Measurements from ENCODE around the gene TMPRSS11E.
"Not testable (repeated sequence)": the region's sequence is repeated elsewhere in the genome, so short reads cannot be mapped to it uniquely, and the experiment has no call there.

TMPRSS11E gene

GRCh38 chr4:68407868-68408190 lies 39.4 kb upstream of the TMPRSS11E start:
- TF ChIP-seq, protein P1, sequence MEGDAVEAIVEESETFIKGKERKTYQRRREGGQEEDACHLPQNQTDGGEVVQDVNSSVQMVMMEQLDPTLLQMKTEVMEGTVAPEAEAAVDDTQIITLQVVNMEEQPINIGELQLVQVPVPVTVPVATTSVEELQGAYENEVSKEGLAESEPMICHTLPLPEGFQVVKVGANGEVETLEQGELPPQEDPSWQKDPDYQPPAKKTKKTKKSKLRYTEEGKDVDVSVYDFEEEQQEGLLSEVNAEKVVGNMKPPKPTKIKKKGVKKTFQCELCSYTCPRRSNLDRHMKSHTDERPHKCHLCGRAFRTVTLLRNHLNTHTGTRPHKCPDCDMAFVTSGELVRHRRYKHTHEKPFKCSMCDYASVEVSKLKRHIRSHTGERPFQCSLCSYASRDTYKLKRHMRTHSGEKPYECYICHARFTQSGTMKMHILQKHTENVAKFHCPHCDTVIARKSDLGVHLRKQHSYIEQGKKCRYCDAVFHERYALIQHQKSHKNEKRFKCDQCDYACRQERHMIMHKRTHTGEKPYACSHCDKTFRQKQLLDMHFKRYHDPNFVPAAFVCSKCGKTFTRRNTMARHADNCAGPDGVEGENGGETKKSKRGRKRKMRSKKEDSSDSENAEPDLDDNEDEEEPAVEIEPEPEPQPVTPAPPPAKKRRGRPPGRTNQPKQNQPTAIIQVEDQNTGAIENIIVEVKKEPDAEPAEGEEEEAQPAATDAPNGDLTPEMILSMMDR (IDR thresholded peaks at IDR 0.05; ENCODE audit: low read depth, low read length), result no peak
- DNase-seq, result no peak
- Histone ChIP-seq H3K36me3 (no peaks in the 10 kb centered on the region), H3K9me3 (no peaks in the 10 kb centered on the region), H3K4me1 (no peaks in the 10 kb centered on the region), H3K4me3 (ENCODE audit: low read depth, low read length) (no peak overlapping the region), H3K27me3 (peaks cover 3% of the 10 kb centered on the region; the same call in 1 of the 2 replicates)

DNA sequence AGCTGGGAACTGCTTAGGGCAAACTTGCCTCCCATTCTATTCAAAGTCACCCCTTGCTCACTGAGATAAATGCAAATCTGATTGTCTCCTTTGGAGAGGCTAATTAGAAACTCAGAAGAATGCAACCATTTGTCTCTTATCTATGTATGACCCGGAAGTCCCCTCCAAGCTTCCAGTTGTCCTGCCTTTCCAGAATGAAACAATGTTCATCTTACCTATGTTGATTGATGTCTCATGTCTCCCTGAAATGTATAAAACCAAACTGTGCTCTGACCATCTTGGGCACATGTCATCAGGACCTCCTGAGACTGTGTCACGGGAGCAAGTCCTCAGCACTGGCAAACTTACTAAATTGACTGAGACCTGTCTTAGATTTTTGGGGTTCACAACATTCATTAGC lies 37.1 kb upstream of the TMPRSS11E start:
- TF ChIP-seq, protein P1 (IDR thresholded peaks at IDR 0.05; ENCODE audit: low read depth, low read length), result no peak
- H3K4me3 ChIP-seq (ENCODE audit: low read depth, low read length), result no peak overlapping the region
- no peaks in the 10 kb centered on the region for H3K36me3 ChIP-seq
- no peak for DNase-seq
- H3K27me3 ChIP-seq, result no peaks in the 10 kb centered on the region
- no peaks in the 10 kb centered on the region for H3K9me3 ChIP-seq
- no peaks in the 10 kb centered on the region for H3K4me1 ChIP-seq

DNA sequence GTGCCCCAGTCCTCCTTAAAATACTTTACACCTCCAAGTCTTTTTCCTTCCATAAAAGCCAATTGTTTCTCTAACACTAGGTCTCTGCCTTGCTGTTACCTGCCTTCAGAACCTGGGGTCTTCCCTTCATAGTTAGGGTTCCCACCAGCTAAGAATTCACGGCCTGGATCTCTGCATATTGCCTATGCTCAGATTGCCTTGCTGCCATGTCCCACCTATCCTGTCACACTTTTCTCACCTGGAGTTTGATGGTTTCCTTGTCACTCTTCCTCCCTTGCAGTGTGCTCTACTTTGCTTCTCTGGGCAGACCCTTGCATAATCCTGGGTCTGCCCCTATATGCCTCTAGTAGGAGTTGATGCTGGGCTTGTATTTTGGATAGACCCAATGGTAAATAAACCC lies 36.6 kb upstream of the TMPRSS11E start:
- Histone ChIP-seq H3K9me3 (no peaks in the 10 kb centered on the region), H3K36me3 (no peaks in the 10 kb centered on the region), H3K27me3 (no peaks in the 10 kb centered on the region), H3K4me3 (ENCODE audit: low read depth, low read length) (no peak overlapping the region), H3K4me1 (no peaks in the 10 kb centered on the region)
- no peak for DNase-seq
- TF ChIP-seq, protein P1 (IDR thresholded peaks at IDR 0.05; ENCODE audit: low read depth, low read length), result no peak

GRCh38 chr4:68412031-68412430 lies 35.2 kb upstream of the TMPRSS11E start:
- not testable (repeated sequence) for DNase-seq; H3K27me3 ChIP-seq; H3K4me1 ChIP-seq; H3K9me3 ChIP-seq; H3K4me3 ChIP-seq (ENCODE audit: low read depth, low read length); H3K36me3 ChIP-seq

DNA sequence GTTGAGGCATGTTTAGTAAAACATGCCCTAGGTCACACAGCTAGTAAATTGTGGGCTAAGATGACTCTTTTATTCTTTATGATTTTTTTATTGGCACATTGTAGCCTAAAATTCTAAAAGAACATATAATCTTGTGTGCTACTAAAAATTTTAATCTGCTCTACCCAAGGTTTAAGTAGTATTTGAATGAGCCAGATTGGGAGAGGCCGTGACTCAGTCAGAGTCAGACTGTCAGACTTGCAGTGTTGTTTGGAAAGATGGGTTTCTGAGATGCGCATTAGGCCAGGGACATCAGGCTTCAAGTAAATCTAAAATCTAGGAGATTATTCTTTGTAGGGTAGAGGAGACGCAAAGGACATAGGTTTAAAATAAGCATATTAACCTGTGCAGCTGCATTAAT lies 30.7 kb upstream of the TMPRSS11E start:
- no peak for DNase-seq
- Histone ChIP-seq H3K27me3 (no peaks in the 10 kb centered on the region), H3K4me1 (no peaks in the 10 kb centered on the region), H3K4me3 (ENCODE audit: low read depth, low read length) (no peak overlapping the region), H3K36me3 (no peaks in the 10 kb centered on the region), H3K9me3 (no peaks in the 10 kb centered on the region)
- TF ChIP-seq, protein P1 (IDR thresholded peaks at IDR 0.05; ENCODE audit: low read depth, low read length), result no peak

- Histone ChIP-seq H3K36me3 (no peaks in the 10 kb centered on the region), H3K4me3 (ENCODE audit: low read depth, low read length) (no peak overlapping the region), H3K9me3 (no peaks in the 10 kb centered on the region), H3K27me3 (no peaks in the 10 kb centered on the region), H3K4me1 (no peaks in the 10 kb centered on the region)
- DNase-seq, result no peak
- TF ChIP-seq, protein P1 (IDR thresholded peaks at IDR 0.05; ENCODE audit: low read depth, low read length), result no peak
These were observed 20.7 kb upstream of the TMPRSS11E start for GRCh38 chr4:68426516-68426915.

GRCh38 chr4:68430337-68430736 lies 16.9 kb upstream of the TMPRSS11E start:
- Histone ChIP-seq H3K4me3 (ENCODE audit: low read depth, low read length) (no peak overlapping the region), H3K9me3 (no peaks in the 10 kb centered on the region), H3K4me1 (no peaks in the 10 kb centered on the region)

More at GRCh38 chr4:68430337-68430736, 16.9 kb upstream of the TMPRSS11E start:
- Histone ChIP-seq H3K27me3 (no peaks in the 10 kb centered on the region), H3K36me3 (no peaks in the 10 kb centered on the region)
- TF ChIP-seq, protein P1 (IDR thresholded peaks at IDR 0.05; ENCODE audit: low read depth, low read length), result no peak
- no peak for DNase-seq

Data from BE2C (cell line).